NCI-H1092 treated with DMSO at 0.1 percent for 48 hours (cell line): ENCODE results near the gene ADAMTS12.

ENCODE experiments used
- DNase-seq: peaks from one replicate; lab custom pipeline; 2025; lab: John Stamatoyannopoulos, UW

The ADAMTS12 gene

DNA sequence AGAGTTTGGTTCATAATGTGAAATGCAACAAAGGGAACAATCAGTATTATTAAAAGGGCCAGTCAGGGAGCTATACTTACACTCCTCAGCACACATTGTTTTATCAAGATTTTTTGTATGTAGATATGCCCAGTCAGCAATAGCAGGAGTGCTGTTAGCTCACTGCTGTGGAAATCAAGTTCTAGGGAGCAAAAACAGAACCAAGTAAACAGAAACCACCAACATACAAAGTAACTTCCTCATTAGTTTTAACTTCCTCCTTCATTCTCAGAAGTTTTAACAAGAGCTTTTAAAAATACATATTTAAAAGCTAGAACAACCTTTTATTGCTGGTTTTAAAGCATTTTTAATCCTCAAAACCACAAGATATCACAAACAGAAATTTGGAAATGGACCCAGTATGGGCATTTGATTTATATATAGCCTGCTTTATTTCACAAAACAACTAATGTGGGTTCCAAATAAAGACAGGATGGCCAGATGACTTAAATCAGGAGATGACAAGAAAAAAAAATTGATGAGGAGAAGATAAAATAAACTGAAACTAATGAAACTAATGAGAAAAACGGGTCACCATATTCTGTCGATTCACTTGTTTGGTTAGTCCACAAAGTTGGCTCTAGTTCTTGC lies 178.5 kb downstream of the ADAMTS12 start:
- DNase-seq: no peak

DNA sequence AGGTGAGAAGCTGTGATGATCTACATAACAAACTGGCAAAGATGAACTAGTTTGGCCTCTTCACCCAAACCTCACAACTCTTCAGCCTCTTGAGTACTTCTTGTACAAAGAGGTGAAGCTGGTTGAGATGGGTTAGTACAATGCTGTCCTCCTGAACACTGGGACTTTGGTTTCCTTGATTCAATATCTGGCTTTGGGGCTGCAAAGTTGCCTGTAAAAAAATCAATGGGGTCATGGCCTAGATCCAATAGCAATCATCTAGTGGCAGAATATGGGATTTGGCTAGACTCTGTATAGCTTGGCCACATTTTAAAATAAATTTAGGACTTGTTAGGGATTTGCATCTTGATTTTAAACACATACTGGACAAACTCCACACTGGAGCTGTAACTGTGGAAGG lies 179.1 kb downstream of the ADAMTS12 start:
- no peak for DNase-seq

DNA sequence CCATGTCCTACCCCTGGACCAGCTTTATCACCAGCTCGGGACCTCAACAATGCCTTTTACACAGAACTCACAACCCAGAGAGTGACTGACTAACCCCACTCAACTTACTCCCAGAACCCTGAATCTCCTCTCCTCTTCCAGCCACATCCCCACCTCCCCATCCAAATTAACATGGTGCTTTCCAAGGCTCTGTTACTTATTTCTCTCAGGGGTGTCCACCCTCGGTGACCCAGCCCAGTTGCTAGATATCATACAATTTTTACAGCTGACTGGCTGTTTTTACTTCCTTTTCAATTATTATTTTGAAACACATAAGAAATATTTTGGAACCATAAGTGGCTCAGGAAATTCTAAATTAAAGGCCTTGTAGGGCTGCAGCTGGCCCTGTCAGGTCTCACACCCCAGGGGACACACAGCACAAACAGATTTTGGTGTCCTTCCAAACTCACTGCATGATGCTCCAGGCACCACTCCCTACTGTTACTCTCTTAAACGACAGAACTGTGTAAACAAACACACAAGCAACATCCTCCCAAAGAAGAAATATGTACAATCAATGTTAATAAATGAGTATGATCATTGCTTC lies 180.6 kb downstream of the ADAMTS12 start:
- DNase-seq: no peak

DNA sequence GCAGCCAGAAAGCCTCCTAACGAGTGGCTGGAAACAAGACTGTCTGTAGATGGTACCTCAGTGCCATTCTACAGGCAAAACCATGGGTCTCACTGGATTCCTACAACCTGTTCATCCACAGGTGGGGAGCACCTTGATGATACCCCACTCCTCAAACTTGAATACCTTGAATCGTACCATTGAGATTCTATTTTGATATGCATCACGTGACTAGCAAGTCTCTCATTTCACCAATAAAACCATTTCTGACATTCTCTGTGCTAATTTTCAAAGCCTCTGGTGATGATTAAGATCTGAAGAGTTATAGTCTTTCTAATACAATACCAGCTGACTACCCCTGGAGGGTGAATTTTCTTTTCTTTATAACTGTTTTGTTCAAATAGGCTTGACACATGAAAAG lies 188.9 kb downstream of the ADAMTS12 start:
- DNase-seq: no peak

DNA sequence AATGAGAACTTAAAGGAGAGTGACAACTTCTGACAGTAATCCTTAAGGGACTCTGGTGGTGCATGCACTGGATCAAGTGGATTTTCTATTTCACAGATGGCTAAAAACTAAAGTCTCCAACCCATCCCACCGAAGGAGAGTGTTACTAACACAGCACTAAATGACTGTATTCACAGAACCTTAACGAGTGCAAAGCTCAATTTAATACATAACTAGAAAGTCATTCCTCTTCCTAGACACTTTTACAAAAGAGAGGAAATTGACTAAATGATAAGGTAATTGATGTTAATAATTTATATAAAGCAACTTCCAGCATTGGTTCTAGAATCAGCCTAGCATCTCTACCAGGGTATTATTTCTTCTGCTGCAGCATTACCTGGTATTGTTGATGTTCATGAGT lies 189.8 kb downstream of the ADAMTS12 start:
- DNase-seq: no peak

DNA sequence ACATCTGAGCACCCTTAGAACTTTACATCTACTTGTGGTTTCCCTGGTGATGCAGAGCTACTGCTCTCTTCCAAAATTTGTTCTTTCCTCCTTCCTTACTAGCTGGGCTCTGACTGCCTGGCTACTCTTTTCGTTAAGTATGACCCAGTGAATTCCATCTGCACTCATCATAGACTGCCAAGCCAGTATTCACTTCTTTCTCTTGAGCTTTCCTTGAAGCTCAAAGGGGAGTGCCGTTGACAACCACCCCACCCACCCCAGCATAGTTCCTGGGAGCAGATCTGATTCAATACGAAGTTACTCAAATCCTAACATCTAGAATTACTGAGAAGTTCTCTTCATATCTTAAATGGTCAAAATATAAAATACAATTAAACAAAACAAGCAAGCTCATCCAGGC lies 190.5 kb downstream of the ADAMTS12 start:
- DNase-seq: no peak

DNA sequence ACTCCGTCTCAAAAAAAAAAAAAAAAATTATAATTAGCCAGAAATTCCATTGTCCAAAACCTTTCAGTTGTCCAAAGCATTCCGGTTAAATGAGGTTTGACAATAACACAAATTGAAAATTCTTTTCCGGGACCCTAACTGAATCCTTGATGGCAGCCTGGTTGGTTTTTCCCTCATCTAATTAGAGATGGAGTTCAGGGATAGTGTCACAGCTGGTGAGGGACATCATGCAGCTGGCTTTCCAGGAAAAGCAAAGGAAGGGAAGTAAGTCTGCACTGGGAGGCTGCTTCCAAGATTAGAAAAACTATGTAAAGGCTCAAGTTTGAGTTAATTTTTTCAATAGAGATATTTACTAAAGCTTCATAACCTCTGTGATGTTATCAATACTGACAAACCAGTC lies 195.4 kb downstream of the ADAMTS12 start:
- DNase-seq: no peak

DNA sequence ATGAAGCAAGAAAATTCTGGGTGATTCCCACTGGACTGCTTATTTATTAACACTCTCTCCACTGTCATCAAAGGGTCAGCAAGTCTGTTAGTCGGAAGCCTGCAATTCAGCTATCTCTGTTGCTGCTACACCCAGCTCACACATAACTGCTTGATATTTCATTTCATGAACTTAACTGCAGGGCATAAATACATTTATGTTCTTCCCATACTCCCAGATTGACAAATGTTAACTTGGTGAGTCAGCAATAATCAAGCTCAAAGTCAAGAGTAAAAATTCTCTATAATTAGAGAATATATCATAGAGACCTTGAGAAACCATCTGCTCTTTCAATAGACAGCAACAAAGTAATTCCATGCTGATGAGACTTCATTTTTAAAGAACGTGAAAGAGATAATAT lies 198.8 kb downstream of the ADAMTS12 start:
- no peak for DNase-seq

DNA sequence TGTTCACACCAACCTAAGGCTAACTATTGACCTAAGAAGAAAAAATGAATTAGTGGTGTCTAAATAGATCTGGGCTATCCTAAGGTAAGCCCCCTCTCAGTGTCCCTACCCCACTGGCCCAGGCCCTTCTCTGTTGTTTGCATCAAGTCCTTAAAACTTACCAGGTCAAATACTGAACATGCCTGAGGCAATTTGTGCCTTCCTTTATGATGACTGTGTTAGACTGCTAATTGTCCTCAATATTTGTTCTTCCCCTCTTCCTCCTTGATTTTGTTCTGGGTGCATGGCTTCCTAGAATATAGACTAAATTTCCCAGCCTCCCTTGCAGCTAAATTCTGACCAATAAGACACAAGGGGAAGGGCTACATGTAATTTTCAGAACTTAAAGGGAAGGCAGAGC lies 199.9 kb downstream of the ADAMTS12 start:
- no peak for DNase-seq

DNA sequence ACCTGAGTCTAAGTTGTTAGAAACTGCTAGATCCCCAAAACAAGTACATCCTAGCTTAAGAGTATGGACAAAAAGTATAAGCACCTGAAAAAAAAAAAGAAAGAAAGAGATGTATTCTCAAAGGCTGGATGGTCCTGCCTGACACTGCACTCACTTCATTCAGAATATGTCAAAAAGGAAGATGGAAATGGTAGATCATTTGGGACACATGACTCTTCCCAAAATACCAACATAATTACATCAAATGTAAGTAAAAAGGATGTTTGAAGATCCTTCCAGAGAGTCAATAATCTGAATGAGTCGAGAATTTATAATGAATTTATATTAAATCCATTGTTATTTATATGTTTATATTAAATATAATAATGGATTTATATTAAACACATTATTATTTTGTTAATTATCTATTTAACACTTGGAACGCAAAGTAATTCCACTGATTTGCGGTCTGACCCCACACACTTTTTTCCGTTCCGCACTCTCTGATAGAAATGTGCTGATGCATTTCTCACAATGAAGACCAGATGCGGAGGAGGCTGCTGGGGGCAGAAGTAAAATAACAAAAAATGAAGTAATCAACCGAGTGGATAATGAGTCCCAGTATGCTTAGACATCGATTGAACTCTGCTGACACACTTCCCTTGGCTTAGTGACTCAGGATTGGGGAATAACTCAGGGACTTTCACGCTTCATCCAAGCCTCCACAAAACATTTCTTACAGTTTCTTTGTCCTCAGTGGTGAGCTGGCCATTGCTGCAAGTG lies 201.2 kb downstream of the ADAMTS12 start:
- no peak for DNase-seq

DNA sequence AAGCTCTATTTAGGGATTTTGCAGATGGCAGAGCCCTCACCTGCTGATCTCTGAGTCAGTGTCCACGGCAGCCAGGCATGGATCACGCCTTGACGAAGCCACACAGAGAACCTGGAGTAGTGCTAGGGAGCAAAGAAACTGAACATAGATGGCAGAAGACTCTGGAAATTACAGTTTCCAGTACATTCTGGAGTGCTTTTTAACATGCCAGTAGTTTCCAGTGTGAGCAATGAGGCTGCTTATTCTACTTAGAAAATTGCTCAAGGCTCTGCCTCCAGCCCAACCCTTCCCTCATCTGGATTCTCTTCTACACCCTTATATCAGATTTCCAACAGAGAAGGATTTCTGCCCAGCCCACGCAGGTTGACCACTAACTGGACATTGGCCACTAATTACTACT lies 203.3 kb downstream of the ADAMTS12 start:
- no peak for DNase-seq

DNA sequence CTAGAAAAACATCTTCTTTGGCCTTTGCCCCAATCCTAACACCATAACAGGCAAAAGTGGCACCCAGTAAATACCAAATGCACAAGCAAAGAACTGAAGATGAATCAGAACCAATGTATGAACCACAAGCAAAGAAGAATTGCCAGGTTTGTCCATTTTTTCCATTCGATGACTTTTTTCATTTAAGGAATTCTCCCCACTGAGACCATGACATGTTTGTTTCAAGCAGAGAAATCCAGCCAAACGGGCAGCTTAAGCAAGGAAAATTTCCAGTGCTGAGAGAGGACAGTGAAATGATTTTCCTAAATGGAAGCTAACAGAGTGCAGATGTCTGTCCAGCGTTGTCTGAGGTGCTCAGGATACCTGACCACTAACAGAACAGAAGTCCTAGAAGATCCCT lies 203.7 kb downstream of the ADAMTS12 start:
- no peak for DNase-seq

DNA sequence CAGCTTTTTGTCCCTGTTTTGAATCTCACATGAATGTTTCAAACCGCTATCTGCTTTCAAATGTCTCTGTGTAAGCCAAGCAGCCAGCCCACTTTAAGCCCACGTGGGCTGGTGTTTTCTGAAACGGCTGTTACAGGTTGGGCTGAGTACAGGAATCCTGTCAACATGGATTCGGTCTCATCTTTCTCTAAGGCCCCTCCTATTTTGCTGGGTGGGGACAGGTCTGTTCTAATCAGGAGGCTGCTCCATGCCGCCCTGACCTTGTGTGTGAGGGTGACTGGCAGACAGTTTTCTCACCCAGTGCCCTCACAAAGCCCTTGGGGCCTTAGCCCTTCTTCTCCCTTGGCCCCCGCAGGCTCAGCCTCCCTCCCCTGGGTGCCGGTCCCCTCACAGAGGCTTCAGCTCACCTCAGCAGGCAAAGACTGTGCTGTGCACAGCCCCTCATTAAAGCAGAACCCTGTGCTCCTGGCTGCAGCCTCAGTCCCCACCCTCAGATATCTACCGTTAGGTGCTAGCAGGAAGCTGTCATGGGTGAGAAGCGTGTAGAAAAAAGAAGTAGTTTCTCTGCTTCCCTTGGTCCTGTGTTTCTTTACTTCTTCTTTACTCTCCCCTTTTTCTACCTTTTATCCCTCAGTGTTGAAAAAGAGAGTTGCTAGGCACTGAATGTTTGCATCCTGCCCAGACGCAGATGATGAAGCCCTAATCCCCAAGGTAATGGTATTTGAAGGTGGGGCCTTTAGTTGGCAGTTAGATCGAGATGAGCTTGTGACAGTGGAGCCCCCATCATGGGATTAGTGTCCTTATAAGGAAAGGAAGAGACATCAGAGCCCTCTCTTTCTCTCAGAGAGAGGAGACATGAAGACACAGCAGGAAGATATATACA lies 205.7 kb downstream of the ADAMTS12 start:
- DNase-seq: no peak

DNA sequence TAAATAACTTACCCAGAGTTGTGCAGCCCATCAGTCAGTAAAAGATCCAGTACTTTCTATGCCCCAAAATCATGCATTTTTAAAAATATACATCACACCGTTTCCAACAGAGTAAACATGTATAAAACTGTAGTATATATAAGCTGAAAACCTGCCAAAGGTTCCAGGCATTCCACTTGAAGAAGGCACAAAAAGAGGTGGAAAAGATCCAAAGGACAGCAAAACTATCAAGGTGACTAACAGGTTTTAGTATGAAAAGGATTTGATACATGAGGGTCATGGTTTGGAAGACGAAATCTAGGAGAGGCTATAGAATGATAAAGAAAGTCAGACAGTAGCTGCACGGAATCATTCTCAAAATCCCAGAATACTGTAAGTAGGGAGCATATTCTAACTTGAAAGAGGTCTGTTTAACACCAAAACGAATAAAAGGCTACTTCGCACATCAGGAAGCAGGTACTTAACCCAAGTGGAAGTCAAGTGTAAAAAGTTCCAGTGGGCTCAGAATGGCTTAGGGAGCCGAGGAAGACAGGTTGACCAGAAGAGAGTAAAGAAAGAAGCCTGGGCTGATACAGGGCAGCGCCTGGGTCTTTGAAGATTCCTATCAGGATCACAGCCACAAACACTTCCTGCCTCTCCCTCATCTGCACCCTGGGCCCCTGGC lies 207.2 kb downstream of the ADAMTS12 start:
- no peak for DNase-seq

DNA sequence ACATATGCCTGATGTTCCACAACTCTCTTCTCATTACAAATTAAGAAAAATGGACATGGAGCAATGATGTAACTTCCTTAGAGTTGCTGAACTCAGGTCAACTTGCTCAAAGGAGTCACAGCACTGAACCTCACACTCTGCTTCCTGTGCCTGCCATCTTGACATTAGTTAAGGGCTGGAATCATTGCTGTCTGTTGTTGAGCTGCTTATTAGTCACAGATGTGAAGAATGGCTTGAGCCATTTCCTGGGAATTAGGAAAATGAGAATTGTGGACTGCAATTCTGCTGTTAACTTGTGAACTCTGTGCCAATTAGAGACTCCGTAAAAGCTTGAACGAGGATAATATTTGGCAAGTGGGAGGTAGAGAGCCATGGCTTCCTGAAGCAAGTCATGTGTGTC lies 212.0 kb downstream of the ADAMTS12 start:
- DNase-seq: no peak

DNA sequence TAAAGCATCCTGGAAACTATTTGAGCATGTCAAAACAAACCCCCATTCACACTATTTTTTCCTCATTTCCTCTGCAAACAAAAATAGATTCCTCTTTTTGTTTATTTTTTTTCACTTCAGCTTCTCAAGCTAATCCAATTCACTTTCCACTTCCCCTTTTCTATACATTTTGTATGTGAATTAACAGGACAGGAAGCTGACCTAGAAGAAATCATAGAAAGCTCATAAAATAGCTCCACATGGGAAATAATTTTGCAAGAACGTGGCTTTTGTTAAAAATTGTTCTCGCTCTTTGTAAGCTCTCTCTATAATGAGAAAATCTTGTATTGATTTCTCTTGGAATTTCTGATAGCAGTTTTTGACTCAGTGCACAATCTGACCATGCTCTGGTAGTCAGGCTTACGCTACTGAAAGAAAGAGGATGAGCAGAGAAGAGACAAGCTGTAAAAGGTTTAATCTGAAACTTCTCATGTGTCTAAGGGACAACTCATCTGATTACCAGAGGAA lies 215.8 kb downstream of the ADAMTS12 start:
- DNase-seq: no peak

DNA sequence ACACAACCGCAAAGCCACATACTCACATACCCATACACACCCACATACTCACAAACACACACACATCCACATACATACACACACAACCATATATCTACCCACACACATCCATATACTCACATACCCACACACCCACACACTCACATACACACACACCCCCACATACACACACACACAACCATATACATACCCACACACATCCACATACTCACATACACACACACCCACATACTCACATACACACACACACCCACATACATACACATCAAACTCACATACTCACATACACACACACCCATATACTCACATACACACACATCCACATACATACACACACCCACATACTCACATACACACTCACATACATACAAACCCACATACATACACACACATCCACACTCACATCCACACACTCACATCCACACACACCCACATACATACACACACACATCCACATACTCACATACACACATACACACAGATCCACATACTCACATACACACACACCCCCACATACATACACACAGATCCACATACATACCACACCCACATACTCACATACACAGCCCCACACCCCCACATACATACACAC lies 220.0 kb downstream of the ADAMTS12 start:
- no peak for DNase-seq

DNA sequence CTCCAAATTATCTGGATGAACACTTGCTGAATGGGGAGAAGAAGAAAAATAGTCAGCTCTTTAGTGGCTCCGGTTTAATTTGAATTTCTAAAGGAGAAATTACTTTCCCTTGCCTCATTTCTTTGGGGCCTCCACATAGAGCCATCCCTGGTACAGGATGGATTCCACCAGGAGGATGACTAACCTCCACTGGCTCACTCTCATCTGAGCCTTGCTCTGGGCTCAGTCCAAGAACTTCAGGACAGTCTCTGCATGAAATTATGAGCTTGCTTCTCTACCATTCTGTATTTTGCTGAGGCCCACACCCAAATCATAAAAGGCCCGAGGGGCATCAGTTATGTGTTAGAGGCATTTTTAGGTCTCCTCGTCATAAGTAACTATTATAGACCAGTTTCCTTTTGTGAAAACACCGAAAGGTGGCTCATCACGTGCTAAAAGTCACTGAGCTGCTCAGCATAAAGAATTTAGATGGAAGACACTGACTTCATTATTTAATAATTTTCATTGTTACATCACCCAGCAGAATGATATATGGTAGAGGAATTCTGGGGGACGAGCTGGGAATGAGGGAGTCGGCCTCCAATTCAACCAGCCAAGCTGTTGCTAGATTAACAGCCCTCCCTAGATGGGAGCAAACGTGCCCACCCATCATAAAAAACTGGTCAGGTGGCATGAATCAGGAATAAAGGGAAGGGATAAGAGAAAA lies 228.9 kb downstream of the ADAMTS12 start:
- DNase-seq: no peak

DNA sequence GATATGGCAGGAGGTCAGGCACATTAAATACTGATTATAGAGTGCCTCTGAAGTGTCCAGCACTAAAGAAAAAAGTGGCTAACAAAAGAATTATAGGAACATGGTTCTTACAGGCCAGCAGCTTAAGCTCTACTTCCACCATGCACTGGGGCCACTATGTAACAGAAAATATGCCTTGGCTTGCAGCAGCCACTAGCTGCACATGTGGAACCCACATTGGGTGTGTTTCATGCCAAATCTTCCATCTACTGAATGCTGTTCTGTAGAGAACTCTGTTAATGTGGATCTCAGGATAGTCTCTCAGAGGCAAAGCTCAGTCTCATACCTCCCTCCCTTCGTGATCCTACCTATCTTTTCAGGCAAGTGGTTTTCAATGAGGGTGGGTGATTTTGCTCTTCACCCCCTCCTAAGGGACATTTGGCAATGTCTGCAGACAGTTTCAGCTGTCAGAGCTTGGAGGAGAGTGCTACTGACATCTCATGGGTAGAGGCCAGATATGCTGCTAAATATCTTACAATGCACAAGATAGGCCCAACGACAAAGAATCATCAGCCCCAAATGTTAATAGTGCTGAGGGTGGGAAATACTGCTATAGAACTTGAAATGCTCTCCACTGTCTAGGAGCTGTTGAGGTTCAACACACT lies 232.1 kb downstream of the ADAMTS12 start:
- DNase-seq: no peak

DNA sequence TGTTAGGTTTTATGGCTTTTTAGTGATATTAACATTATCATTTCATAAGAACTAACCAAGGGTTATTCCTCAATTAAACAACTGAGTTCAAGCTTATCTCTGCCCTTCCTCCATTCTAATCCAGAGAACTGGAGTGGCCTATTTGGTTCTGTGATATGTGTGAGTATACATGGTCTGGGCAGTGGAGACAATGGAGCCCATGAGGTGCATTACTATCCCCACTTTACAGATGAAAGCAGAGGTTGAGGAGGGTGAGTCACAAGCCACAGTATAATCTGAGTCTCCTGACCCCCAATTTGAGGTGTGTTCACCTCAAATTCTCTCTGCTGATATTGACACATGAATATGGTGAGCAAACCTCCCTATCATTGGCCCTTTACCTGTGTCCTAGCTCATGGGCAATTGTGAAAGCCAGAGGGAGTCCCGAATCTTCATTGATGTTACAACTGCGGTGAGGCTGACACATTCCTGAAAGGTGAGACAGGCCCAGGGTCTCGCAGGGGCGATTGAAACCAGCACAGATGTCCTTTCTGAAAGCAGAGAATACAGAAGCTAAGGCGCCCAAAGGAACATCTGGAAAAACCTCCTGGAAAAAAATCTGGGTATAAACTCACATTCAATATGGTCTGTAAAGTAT lies 233.9 kb downstream of the ADAMTS12 start:
- DNase-seq: no peak
